Dermis microvascular lymphatic vessel endothelial cell (primary cell): ENCODE measurements around the gene SP6. TPM values are rescaled to one million over a fixed set of nuclear protein-coding genes. Genes with fewer than 3 reads are reported as not detected.

ENCODE experiments used
- DNase-seq, 2 donors: peaks; one replicate each; pipeline versions ENCODE4 v3.0.0 to v3.0.0-alpha.2; 2010; ENCODE audit warnings: low read depth in 2 of 2
- total RNA-seq: library from RNA; depleted of rRNA; stranded (reverse); fragments of >200 nt; gene quantifications from 2 replicates; pipeline ENCODE4 v1.2.1, GENCODE V29; 2014

The SP6 gene
- total RNA-seq, 1 donor from 2014 or later: 1.8 TPM

GRCh38 chr17:47879776-47880454 lies 29.0 kb upstream of the SP6 start:
- DNase-seq: no peak

- DNase-seq: peak in 1 of 2 donors; percentile 32
Observed at GRCh38 chr17:47879028-47879585, 28.1 kb upstream of the SP6 start.

GRCh38 chr17:47878203-47879027 lies 27.5 kb upstream of the SP6 start:
- no peak for DNase-seq

DNA sequence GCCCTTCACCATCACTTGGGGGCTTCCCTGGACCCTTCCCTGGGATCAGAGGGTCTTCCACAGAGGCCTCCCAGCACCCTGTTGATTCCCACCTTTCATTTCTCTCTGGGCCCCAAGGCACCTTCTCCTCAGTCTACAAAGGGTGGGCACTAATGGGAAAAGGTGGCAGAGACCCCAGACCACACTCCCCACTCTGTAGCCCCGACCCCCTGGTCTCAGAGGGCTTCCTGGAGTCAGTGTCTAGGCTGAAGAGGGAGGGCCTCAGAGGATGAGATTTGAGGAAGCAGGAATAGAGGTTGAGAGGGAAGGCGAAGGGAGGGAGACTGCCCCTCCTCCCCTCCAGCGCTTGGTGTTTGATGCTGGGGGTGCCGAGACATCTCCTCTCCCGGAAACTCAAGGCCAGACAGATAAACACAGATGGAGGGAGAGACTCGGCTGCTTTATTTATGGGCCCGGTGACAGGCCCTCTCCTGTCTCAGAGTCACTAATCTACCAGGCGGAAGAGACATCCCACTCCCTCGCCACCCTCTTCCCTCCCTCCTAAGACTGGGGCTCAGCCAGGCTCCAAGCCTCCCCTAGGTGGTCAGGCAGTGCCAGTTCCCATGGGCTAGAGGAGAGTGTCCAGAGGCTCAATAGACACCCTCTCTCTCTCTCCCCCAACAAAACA lies 26.5 kb upstream of the SP6 start:
- no peak for DNase-seq

DNA sequence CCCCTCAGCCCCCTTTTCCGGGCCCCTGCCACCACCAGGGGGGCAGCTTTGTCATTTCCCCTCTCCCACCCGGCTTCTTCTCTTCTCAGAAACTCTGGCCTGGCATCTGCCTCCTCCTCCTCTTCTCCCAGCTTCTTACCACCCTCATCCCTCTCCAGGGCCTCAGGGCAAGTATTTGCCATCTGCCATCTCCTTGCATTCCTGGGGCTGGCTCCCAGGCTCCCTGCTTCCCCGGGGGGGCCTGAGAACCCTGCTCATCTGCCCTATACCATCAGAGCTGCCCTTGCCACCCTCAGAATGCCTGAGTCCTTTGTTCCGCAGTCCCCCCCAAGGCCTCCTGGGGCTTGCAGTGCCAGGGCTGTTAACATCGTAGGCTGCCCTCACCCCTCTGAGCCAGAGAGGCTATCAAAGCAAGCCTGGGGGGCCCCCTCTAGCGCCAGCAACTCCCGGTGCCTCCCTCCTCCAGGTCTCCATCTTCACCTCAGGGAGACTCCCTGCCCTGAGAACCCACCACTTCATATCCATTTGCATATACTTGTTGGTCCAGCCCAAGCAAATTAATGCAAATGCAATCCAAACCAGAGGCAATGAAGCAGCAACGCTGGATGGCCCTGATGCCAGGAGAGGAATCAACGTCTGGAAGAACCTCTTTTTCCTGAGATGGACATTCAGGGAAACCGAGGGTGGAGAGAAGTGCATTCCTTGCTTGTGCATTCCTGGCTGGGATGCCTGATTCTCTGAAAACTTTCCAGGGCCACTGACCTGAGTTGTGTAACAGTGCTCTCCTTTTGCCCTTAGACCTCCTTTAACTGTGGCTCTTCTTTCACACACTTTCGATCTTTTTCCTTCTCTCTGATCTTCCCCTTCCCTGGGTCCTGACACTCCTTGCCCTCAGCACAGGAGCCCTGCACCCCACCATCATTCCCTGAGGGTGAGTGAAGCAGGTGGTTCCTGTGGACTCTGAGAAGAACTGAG lies 24.3 kb upstream of the SP6 start:
- no peak for DNase-seq

DNA sequence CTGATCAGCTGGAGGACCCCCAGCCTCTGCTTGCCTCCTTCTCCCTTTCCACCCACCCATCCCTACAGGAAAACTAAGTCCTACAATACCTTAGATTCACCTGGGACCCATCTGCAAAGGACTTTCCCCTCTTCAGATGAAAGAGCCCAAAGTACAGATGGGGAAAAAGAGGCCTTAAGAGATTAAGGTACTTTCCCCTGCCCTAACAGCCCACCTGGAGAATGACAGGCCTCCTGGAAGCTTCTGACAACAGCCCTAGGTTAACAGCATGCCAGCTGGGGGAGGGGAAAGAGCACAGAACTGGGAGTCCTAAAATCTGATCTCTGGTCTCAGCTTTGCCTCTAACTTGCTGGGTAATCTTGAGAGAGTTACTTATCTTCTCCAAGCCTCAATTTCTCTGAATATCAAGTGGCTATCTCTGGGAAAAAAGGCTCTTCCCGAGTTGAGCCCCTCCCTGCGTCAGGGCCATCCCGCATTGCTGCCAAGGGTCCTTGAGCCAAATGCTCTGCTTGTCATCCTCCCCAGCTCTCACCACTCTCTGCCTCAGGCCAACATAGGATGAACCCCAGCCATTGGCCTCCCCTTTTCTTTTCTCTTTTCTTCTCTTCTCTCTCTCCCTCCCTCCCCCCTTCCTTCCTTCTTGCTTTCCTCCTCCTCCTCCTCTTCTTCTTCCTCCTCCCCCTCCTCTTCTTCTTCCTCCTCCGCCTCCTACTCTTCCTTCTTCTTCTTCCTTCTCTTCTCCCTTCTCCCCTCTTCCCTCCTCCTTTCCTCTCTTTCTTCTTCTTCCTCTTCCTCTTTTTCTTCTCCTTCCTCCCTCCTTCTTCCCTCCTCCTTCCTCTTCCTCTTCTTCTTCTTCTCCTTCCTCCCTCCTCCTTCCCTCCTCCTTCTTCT lies 22.5 kb upstream of the SP6 start:
- DNase-seq: no peak

- DNase-seq: no peak
Observed at GRCh38 chr17:47872651-47873161, 21.7 kb upstream of the SP6 start.

GRCh38 chr17:47872019-47872650 lies 21.2 kb upstream of the SP6 start:
- no peak for DNase-seq

- no peak for DNase-seq
Observed at GRCh38 chr17:47871048-47871447, 20.1 kb upstream of the SP6 start.

DNA sequence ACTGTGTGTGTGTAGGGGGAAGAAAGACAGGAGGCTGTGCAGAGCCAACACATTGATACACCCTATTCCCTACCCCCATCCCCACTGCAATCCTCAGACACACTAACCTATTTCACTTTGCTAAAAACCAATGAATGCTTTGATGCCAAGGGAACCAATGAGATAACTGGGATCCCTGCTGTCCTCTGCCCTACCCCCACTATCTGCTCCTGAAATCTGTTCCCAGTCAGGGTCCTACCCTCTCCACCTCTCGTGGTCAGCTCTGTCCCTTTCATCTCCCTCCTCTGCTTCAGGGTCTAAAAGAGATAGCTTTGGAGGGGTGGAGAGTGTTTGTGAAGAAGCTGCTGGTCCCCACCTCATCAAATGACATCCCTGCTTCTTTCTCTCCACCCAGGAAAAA lies 19.1 kb upstream of the SP6 start:
- DNase-seq: no peak

DNA sequence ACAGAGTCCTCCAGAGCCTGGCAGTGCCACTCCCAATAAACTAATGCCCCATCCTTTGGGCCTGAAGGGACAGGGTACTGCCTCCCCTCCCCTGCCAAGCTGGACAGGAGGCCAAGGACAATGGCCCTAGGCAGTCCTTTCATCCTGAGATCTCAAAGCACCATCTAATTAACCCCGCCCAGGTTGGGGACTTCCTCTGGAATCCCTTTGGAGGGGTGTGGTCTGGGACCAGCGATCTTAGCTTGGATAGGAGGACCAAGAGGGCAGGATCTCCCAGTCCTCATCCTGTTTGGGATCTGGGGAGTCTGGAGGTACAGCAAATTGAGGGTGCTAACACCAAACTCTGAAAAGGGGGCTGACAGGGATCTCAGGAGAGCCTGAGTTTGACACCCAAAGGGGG lies 18.2 kb upstream of the SP6 start:
- DNase-seq: no peak

DNA sequence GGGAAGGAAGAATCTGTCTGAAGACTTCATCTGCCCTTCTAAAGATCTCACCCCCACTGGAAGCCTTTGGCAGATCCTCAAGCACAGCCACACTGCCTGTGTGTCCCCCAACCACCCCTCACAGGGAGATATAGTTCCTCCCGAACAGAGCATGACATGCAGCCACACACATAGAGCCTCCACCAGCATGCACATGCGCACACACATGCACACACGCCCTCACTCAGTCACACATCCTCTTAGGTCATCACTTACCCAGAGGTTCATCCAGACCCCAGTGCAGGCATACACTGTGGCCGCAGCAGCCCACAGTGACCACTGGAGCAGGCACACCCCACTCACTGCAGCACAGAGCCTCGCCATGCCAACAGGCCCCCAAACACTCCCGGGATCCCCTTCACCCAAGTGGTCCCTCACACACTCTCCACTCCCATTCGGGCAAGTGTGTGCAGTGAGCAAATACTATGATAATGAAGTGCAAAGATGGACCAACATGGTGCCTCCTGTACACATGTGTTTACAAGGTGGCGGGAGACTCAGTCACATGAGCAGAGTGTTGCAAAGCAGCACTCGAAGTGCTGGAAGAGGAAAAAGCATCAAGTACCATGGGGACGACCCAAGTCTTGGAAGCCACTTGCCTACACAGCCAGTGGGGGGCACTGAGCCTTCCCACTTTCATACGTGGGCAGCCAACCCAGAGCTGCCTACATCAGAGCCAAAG lies 17.0 kb upstream of the SP6 start:
- DNase-seq: no peak

DNA sequence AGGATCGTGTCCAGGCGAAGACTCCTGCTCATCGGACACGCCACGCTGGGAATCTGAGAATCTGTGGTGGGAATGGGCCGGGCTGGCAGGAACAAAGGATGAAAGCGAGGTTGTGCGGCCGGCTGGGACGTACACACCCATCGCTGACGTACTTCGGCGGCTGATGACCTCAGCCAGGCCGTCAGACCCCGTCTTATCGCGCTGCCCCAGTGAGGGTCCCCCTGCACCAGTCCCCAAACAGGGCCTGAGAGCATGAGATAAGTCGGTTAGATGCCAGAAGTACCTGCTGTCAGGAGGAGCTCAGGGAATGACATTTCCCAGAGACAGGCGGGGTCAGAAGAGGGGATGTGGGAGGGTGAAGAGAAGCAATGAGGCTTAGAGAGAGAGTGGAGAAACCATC lies 16.0 kb upstream of the SP6 start:
- DNase-seq: no peak

- DNase-seq: no peak
Observed at GRCh38 chr17:47864791-47865216, 13.8 kb upstream of the SP6 start.

GRCh38 chr17:47862621-47863440 lies 11.9 kb upstream of the SP6 start:
- DNase-seq: peak in 1 of 2 donors; percentile 13

GRCh38 chr17:47860386-47860785 lies 9.4 kb upstream of the SP6 start:
- DNase-seq: no peak

DNA sequence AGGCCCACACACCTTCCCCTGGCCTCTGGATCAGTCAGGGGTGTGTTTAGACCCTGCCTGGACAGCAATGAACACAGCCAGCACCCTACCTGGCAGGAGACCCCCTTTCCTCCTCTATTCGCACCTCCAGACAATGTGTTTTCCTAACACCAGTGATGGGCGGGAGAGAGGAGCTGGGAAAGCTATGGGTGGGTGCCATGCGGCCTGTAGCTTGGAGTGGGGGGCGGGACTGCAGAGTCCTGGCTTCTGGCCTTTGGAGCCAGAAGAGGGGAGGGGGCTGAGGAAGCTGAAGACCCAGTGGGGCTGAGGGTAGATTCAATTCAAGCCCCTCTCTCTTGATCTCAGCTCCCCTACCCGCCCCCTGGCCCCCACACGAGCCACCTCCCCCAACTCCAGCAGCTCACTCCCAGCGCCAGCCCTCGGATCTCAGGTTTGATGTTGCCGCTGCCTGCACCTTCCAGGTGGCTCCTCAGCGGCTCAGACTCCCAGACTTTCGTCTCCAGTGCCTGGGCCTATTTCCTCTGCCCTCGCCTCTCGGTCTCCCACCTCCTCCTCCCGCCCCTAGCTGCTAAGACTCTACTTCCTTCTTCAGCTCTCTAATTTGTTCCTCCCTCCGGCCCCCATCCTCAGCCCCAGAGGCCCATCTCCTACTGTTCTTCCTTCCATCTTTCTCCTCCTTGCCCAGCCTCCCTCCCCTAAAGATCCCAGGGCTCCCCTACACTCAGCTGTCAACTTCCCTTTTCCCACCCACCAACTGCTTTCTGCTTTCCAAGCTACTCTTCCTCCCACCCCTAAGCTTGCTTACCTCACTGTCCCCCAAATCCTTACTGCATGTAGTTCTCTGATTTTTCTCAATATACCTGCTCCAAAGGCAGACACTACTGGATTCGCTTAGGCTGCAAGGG lies 6.8 kb upstream of the SP6 start:
- DNase-seq: no peak
